Ovary (tissue), 9 donors: Measurements from ENCODE around the gene TJP1. TPM values are rescaled to one million over a fixed set of nuclear protein-coding genes. Genes with fewer than 3 reads are reported as not detected.
"Not testable (repeated sequence)": the region's sequence is repeated elsewhere in the genome, so short reads cannot be mapped to it uniquely, and the experiment has no call there.

Experiments
- DNase-seq, 5 donors: peaks; one replicate each; pipeline ENCODE4 v3.0.0-alpha.2; 2019 to 2020
- H3K27ac ChIP-seq, 2 donors: fragments of 200-600 bp; one replicate each; pipeline versions ENCODE4 v1.5.1 to v1.8.0; 2019 to 2022
- H3K27me3 ChIP-seq: fragments of 200-600 bp; one replicate; pipeline ENCODE4 v1.8.0; 2022
- H3K36me3 ChIP-seq: fragments of 200-600 bp; sonication (generic); one replicate; pipeline ENCODE4 v1.5.1; 2019
- H3K4me1 ChIP-seq: one replicate; pipeline ENCODE4 v1.8.1; 2013; ENCODE audit warnings: mild to moderate bottlenecking, moderate library complexity; ENCODE audit not compliant: insufficient read depth
- H3K4me3 ChIP-seq: fragments of 200-600 bp; sonication (generic); one replicate; pipeline ENCODE4 v1.5.1; 2017
- H3K9me3 ChIP-seq, 2 donors: fragments of 200-600 bp in 1 of 2; sonication (generic) in 1 of 2; one replicate each; pipeline versions ENCODE4 v1.5.1 to v1.8.1; 2013 to 2019; ENCODE audit warnings: mild to moderate bottlenecking in 1 of 2, moderate library complexity in 1 of 2
- CTCF ChIP-seq, 3 donors: fragments of 450-650 bp in 2 of 3; fragments of 200-600 bp in 1 of 3; IDR thresholded peaks; one replicate each; pipeline versions ENCODE4 v1.5.1 to v1.8.0; 2016 to 2022; ENCODE audit warnings: antibody characterized with exemption in 3 of 3, mild to moderate bottlenecking in 1 of 3
- EP300 ChIP-seq: sonication (generic); formaldehyde crosslinking; IDR thresholded peaks from one replicate; pipeline ENCODE4 v1.6.1; 2017; ENCODE audit warnings: antibody characterized with exemption
- POLR2A ChIP-seq: fragments of 450-650 bp; IDR thresholded peaks from one replicate; pipeline ENCODE4 v1.6.1; 2017; ENCODE audit warnings: antibody characterized with exemption, mild to moderate bottlenecking, moderate library complexity
- WGBS, 3 donors: extraction: QIAGEN DNeasy Blood & Tissue Kit in 1 of 3; methylation state at CpG; one replicate each; pipeline versions ENCODE4 v1.1.5 to v1.1.7; 2013 to 2017; 5-methylcytosine and 5-hydroxymethylcytosine counted together
- intact Hi-C, 4 donors: fragments of 100-400 bp; cut with DNase I; formaldehyde crosslinking; loops; one replicate each; pipeline versions ENCODE4 v1.11.0 to v1.15.1; 2022 to 2023
- polyA plus RNA-seq, 2 donors: library from polyadenylated mRNA; stranded (reverse); fragments of 200-250 nt in 1 of 2; fragments of 350-450 nt in 1 of 2; fragmentation: Illumina TruSeq in 1 of 2; extraction: RNeasy Lipid Tissue Mini Kit (QIAGEN cat#74804) in 1 of 2; gene quantifications; one replicate each; pipeline ENCODE4 v1.2.3, GENCODE V29; 2013 to 2014
- total RNA-seq, 7 donors: library from RNA; depleted of rRNA in 2 of 7; stranded (reverse); fragments of >200 nt in 2 of 7; fragmentation: NEBNext Ultra II Directional in 3 of 7; extraction: Animal tissue kit (Norgen Biotek cat#: 25700) in 3 of 7; gene quantifications; one replicate each; pipeline versions ENCODE4 v1.1.0 to v1.2.4, GENCODE V29; 2016 to 2023
- donor health status: DM: no; HTN: no; CAD: no; lungs with moderate emphysema.
- donor health status: DM: no; HTN: no; CAD: no.
- donor health status: Bipolar disorder and iron deficiency.
- donor health status: DM: yes; HTN: yes; CAD: no.
- donor health status: DM: no; HTN: no; CAD: no.
- donor health status: DM: yes; HTN: yes; CAD: no.

TJP1 gene
- total and polyA plus RNA-seq, 9 donors, result 25.3 to 150 (median 70.1) TPM

- H3K27me3 ChIP-seq, result no peaks in the 10 kb centered on the region
- H3K27ac ChIP-seq, result no peak overlapping the region
- intact Hi-C loops, result no loop called here
- no peak for DNase-seq
- no peaks in the 10 kb centered on the region for H3K9me3 ChIP-seq
- TF ChIP-seq EP300 (no peak), CTCF (IDR thresholded peaks at IDR 0.05) (no peak), POLR2A (no peak)
- H3K4me1 ChIP-seq, result no peaks in the 10 kb centered on the region
- no peak overlapping the region for H3K4me3 ChIP-seq
- WGBS, 3 donors, result 86 to 90% (median 87%) methylated on average over 3 of the region's 3 CpGs
- H3K36me3 ChIP-seq, result no peaks in the 10 kb centered on the region
Observed at GRCh38 chr15:29666241-29666640, 156.0 kb downstream of the TJP1 start.

- no peak overlapping the region for H3K4me3 ChIP-seq
- WGBS, 3 donors, result 42 to 56% (median 54%) methylated on average over 13 of the region's 13 CpGs
- H3K27me3 ChIP-seq, result no peaks in the 10 kb centered on the region
- H3K27ac ChIP-seq, result no peak overlapping the region
- intact Hi-C loops, result no loop called here
- no peaks in the 10 kb centered on the region for H3K36me3 ChIP-seq
- H3K4me1 ChIP-seq, result no peaks in the 10 kb centered on the region
- TF ChIP-seq EP300 (no peak), POLR2A (no peak), CTCF (IDR thresholded peaks at IDR 0.05) (no peak)
- DNase-seq, result no peak
- H3K9me3 ChIP-seq, result no peaks in the 10 kb centered on the region
Observed at GRCh38 chr15:29665444-29666003, 156.7 kb downstream of the TJP1 start.

- no peak overlapping the region for H3K4me3 ChIP-seq
- H3K9me3 ChIP-seq, result no peaks in the 10 kb centered on the region
- TF ChIP-seq POLR2A (no peak), CTCF (IDR thresholded peaks at IDR 0.05) (no peak), EP300 (no peak)
- 51 to 67% (median 64%) methylated on average over 13 of the region's 13 CpGs for WGBS, 3 donors
- intact Hi-C loops, result no loop called here
- H3K27me3 ChIP-seq, result no peaks in the 10 kb centered on the region
- no peaks in the 10 kb centered on the region for H3K4me1 ChIP-seq
- DNase-seq, result no peak
- no peaks in the 10 kb centered on the region for H3K36me3 ChIP-seq
- no peak overlapping the region for H3K27ac ChIP-seq
Observed at GRCh38 chr15:29664406-29664805, 157.9 kb downstream of the TJP1 start.

DNA sequence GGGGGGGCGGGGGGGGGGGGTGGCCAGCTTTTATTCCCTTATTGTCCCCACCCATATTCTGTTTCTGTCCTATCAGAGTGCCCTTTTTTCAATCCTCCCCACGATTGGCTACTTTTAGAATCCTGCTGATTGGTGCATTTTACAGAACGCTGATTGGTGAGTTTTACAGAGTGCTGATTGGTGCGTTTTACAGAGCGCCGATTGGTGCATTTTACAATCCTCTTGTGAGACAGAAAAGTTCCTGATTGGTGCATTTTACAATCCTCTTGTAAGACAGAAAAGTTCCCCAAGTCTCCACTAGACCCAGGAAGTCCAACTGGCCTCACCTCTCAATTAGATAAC is 164.8 kb downstream of the TJP1 start:
- intact Hi-C loops, H3K4me1 ChIP-seq, H3K27me3 ChIP-seq, H3K4me3 ChIP-seq, H3K9me3 ChIP-seq, H3K27ac ChIP-seq, H3K36me3 ChIP-seq, DNase-seq: not testable (repeated sequence)
- WGBS, 3 donors, result 86 to 90% (median 87%) methylated on average over 6 of the region's 6 CpGs

- no peak for DNase-seq
Observed at GRCh38 chr15:29656636-29657475, 165.4 kb downstream of the TJP1 start.

More at GRCh38 chr15:29656636-29657475, 165.4 kb downstream of the TJP1 start:
- TF ChIP-seq CTCF (IDR thresholded peaks at IDR 0.05) (no peak), POLR2A (no peak), EP300 (no peak)
- no peaks in the 10 kb centered on the region for H3K9me3 ChIP-seq
- H3K36me3 ChIP-seq, result no peaks in the 10 kb centered on the region
- H3K27ac ChIP-seq, result no peak overlapping the region
- H3K27me3 ChIP-seq, result no peaks in the 10 kb centered on the region
- H3K4me1 ChIP-seq, result no peaks in the 10 kb centered on the region
- intact Hi-C loops, result no loop called here
- WGBS, 3 donors, result 75 to 83% (median 75%) methylated on average over 33 of the region's 33 CpGs
- H3K4me3 ChIP-seq, result no peak overlapping the region
